AG09319 (cell line): ENCODE measurements around the gene NTNG1.

Source experiments
- DNase-seq: peaks from one replicate; pipeline ENCODE4 v3.0.0-alpha.2; 2010; ENCODE audit warnings: low read depth; ENCODE audit errors: extremely low read depth
- TF ChIP-seq, protein P1 (sequence below): IDR thresholded peaks from 2 replicates; pipeline ENCODE4 v1.5.1; 2011; ENCODE audit warnings: low read depth, mild to moderate bottlenecking, inconsistent platforms, low read length, moderate library complexity

Gene NTNG1

DNA sequence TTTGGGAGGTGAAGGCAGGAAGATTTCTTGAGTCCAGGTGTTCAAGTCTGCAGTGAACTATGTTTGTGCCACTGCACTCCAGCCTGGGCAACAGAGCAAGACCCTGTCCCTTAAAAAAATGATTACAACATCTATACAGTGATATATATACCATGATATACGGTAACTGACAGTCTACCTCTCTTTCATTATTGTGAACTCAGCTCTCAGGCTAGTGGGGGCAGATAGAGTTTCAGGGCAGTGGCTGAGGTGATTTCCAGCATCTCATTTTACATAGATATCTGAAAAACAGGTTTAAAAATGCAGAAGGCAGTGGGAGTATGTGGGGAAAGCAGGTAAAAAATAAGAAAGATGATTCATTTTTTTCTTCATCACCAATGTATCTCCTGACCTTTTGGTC is 8.1 kb upstream of the NTNG1 start:
- DNase-seq: no peak

DNA sequence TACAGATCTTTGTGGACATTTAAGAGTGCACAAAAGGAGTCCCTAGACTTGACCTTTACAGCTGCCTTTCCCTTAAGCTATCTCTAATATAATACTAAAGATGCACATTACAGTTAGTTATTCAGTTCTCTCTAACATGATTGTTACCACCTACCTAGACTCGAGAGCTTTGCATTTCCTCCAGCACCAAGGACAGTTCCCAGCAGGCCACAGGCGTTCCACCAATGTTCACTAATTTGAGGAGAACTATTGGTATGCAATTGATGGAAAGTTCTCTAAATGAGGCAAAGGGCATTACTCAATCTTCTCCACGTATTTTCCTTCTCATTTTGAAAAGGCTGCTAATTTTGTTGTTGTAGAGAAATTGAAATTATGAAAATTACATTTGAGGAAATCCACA is 5.4 kb upstream of the NTNG1 start:
- TF ChIP-seq, protein P1, sequence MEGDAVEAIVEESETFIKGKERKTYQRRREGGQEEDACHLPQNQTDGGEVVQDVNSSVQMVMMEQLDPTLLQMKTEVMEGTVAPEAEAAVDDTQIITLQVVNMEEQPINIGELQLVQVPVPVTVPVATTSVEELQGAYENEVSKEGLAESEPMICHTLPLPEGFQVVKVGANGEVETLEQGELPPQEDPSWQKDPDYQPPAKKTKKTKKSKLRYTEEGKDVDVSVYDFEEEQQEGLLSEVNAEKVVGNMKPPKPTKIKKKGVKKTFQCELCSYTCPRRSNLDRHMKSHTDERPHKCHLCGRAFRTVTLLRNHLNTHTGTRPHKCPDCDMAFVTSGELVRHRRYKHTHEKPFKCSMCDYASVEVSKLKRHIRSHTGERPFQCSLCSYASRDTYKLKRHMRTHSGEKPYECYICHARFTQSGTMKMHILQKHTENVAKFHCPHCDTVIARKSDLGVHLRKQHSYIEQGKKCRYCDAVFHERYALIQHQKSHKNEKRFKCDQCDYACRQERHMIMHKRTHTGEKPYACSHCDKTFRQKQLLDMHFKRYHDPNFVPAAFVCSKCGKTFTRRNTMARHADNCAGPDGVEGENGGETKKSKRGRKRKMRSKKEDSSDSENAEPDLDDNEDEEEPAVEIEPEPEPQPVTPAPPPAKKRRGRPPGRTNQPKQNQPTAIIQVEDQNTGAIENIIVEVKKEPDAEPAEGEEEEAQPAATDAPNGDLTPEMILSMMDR: no peak
- no peak for DNase-seq

More for the DNA sequence above, 8.1 kb upstream of the NTNG1 start:
- TF ChIP-seq, protein P1: no peak

DNA sequence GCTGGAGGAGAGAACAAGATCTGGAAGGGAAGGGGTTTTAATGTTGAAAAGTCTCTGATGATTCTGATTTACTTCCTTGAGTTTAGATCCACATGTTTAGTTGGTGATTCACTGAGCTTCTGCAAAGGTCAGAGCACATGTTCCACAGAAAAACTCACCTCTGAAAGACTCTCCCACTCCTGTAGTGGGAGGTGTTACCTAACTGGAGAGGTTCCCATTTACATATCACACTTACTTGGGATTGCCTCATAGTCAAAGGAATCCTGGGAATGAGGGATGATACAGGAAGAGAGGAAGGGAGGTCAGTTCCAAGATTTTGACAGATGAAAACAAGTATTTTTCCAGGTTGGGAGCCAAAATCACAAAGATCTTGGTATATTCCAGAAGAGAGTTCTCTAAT is 2.7 kb upstream of the NTNG1 start:
- TF ChIP-seq, protein P1: no peak
- no peak for DNase-seq

DNA sequence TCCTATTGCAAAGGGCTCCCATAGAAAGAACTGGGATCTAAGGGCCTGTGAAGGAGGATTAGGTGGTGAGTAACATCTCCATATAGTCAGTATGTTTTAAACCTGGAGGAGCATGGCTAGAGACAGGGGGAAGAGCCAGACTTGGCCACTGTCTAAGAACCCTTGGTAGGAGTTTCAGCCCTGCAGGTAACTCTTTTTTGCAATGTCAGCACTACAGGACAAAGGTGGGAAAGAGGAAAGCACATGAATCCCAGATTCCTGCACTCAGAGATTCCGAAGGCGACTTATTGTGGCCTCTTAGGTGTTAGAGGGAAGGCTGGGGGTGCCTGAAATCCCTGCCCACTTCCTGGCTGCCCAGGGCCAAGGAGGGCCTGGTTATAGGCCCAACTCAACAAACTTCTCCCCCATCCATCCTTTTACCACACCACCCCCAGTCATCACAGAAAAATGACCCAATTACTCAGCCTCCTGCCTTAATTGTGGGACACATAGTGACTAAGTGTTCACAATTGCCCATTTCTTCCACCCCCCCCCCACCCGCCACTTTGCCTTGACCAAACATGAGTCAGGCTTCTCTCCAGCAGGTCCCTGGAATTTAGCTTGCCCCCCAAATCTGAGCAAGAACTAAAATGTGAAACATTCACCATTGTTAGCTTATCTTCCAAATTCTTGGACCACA is 1.9 kb upstream of the NTNG1 start:
- no peak for DNase-seq
- TF ChIP-seq, protein P1: no peak

DNA sequence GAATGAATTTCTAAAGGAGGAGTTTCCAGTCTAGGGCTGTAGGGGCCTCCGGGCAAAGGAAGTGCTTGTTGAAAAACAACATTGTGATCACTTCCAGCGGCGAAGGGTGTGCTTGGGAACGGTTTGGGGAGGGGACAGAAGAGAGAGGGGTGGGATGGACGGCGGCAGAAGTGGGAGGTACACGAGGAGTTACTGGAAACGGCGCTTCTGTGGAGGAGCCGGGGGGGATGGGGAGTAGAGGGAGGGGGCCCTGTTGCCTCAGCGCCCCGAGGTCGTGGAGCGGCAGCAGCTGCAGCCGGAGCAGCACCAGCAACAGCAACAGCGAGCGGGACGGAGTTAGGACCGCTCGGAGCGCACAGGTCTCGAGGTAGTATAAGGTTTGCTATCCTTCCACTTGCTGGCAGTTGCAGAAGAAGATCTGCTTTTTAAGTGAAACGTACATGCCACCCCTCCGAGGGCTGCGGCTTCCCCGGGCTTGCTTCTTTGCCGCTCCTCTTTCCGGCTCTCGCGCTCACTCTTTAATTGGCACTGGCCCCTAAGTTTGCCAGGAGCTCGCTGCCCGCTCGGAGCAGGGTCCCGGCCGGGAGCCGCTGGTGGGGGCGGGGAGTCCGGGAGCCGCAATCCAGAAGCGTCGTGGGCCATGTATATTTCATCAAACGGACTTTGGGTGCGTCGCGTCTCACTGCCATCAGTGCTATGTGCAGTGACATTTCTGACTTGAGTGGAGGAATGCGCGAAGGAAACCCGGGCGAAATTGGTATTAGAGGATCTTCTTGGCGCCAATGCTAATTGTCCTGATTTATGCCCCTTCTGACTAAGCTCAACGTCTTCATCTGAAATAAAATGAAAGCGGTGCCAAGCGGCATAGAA is 771 bp upstream of the NTNG1 start:
- TF ChIP-seq, protein P1: no peak
- peak; percentile 14 for DNase-seq

DNA sequence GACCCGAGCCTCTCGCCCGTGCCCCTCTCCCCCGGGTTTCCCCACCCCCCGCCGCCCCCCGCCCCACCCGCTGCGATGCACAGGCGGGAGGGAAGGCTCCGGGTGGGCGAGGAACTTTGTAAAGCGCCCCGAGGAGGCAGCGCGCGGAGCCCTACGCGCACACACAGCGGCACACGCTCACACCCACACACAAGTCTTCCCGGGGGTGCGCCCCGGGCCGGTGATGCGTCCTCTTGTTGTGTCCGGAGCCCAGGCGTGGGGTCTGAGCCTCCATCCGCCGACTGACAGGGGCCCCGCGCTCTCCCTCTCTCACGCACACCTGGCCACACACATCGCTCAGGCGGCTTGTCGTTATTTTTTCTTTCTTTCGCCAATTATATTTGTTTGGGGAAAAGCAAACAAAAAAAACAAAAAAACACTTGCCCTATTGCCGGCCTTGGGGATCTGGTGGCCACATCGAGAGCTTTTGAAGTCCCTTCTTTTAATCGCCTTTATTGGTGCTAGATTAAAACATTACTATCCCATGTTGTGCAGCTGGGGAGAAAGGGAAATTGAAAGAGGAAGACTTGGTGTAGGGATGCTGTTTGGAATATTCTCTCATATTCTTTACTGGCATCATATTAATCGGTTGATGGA is 770 bp downstream of the NTNG1 start:
- DNase-seq: no peak
- TF ChIP-seq, protein P1: no peak

DNA sequence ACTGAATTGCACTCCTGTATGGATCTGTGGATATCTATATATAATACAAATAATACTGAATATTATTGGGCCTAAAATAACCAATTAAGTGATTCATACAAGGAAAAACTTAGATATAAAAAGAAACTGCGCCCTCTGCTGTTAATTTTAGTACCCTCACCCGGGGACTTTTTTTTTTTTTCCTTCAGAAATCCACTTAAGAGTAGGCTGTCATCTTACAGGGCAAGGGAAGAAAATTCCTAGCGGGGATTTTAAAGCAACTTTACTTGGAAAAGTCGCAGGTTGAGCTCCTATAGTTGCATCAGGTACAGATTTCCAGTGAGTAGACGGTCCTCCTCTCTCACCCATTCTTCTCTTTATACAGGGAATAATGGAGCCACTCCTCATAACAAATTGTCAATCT is 1.3 kb downstream of the NTNG1 start:
- peak; percentile 35 for DNase-seq
- TF ChIP-seq, protein P1: peak; percentile 62
